CD4-positive, alpha-beta T cell treated with Interleukin-17A for 1 hour (primary cell): Measurements from ENCODE around the gene SEMA3B.
"Not testable (repeated sequence)": the region's sequence is repeated elsewhere in the genome, so short reads cannot be mapped to it uniquely, and the experiment has no call there.

Source experiments
- DNase-seq: peaks from one replicate; pipeline ENCODE4 v3.0.0-alpha.2; 2020

Gene SEMA3B

DNA sequence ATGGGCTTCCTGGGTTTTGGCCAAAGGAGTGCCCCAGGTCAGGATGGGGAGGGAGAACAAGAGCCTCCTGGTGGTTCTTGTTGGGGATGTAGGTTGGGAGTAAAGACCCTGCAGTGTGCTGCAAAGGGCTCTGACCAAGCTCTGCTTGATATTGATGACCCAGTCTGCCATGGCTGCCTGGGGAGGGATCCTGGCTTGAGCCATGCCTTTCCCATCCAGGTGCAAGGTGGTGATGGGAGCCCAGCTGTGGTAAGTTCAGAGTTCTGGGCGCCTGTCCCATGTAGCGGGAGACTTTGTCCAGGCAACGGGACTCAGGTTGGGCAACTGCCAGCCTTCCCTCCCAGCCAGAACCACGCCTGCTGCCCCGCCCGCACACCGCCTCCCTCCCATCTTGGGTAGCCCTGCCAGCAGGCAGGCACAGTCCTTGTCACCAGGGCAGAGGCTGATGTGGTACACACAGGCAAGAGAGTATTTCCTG, 30.4 kb upstream of the SEMA3B start:
- peak; percentile 32 for DNase-seq

GRCh38 chr3:50239649-50240048, 29.3 kb upstream of the SEMA3B start:
- no peak for DNase-seq

DNA sequence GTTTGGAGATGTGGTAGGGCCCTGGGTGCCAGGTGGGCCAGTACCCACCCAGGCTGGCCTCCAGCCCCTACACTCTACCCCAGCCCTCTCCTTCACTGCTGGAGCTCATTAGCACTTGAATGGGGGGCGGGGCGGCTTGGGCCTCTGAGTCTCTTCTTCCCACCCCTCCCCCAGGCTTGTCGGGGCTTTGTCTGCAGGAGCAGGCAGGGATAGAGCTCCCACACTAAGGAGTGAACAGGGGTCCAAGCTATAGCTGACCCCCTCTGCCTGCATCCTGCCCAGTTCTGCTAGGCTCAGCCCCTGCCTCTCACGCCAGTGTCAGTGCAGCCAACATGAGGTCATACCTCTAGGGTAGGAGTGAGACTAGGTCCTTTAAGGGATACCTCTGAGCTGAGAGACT, 27.8 kb upstream of the SEMA3B start:
- DNase-seq: no peak

DNA sequence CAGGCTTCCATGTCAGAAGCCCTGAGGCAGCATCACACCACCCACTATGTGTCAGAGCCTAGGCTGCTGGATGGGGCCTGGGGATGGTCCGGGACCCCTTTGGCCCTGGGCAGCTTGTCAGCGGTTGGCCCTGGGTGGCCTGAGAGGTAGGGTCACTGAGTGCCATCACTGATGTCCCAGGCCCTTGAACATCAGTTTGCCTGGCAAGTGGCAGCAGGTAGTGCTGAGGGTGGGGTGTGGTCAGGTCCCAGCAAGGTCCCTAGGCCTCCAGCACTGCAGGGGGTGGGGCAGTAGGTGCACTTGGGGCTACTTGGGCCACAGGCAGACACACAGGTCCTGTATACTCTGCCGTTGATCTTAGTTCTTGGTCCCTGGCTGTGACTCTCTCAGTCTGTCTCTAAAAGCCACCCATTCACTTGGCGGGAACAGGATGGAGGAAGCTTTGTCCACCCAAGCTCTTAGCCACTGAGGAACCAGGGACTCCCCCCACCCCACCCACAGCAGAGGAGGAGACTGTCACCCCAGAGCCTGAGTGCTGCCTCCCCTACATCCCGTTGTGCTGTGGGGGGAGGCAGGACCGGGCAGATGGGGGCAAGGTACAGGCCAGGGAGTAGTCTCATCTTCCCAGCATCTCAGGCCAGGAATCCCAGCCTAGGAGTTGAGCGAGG, 27.1 kb upstream of the SEMA3B start:
- no peak for DNase-seq

DNA sequence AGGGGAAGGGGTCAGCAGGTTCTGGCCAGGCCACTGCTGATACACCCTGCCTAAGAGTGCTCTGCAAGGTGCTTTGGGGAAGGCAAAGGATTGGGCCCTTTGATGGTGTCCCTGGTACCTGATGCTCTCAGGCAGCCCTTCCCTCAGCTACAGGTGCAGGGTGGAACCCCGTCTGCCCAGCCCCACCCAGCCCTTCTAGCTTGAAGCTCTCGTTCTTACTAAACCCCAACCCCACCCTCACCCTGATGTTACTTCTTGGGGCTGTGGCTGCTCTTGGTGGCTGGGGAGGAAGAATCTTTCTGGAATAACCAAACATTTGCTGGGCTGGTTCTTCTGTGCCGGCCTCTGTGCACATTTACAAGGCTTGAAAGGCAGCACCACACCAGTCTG, 26.6 kb upstream of the SEMA3B start:
- DNase-seq: peak; percentile 19

DNA sequence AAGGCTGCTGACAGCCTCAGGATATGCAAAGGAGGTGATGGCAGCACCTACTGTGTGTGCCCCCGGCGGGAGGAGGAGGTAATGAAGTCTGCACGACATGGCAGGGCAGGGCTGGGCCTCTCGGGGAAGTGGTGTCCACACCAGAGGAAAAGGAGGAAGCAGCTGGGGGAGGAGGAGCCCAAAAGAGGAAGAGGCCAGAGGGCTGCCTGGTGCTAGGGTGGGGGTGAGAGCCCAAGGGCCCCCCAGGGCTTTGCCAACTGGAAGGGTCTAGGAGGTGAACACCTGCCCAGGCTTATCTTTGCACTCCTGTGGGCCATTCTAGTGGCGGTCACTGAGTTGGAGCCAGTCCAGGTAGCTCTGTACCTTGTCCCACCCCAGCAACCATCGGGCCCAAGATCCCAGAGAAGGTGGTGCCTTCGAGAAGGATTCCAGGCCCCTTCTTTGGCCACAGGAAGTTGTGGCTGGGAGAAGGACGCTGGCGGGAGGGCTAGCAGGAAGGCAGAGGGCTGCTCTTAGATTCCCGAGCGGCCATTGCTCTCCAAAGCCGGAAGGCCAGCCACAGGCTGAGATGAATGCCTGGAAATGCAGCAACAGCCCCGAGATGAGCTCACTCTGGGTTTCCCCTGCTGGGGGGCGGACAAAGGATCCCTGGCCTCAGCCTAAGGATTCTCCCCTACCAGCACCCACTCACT, 25.9 kb upstream of the SEMA3B start:
- DNase-seq: peak; percentile 57

DNA sequence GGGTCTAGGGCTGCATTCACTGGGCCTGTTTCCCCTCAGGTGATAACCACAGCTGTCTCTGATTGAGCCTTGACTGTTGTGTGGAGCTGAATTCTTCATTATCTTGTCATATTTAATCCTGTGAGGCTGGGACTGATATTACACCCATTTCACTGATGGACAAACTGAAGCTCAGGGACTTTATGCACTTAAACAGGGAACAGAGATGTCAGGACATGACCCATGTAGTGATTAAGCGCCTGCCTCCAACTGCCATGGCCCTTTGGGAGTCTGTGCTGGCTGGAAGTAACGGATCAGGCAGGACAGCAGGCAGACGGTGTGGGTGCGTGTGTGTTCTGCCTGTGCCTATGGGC, 25.4 kb upstream of the SEMA3B start:
- DNase-seq: no peak

GRCh38 chr3:50244813-50245212, 24.1 kb upstream of the SEMA3B start:
- DNase-seq: not testable (repeated sequence)

- DNase-seq: no peak
Measured at GRCh38 chr3:50245251-50245745, 23.6 kb upstream of the SEMA3B start.

DNA sequence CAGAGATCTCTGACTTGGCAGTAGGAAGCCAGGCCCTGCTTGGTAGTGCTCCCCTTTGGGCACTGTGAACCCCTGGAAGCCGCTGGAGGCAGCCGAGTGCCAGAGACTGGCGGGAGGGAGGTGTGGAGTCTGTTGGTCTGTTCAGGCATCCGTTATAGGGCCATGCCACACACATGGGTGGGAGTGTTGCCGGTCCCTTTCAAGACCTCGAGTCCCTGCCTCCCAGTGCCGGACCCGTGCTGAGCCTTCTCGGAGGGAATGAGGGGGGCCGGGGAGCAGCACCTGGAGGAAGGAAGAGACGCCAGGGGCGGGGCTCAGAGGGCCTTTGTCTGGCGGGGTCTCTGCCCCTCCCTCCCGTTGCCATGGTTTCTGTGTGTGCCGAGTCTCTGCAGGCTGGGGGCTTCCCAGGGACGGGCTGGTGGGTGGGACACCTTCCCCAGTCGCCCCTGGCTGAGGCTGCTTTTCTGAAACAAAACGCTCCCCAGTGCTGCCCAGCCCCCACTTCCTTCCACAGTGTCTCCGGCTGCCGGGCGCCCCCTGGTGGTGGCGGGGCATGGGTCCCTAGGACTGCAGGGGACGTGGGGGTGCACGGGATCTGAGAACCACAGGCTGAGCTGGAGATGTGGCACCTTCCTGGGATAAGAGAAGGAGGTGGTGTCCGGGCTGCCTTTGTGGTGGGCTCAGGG, 23.0 kb upstream of the SEMA3B start:
- peak; percentile 93 for DNase-seq

DNA sequence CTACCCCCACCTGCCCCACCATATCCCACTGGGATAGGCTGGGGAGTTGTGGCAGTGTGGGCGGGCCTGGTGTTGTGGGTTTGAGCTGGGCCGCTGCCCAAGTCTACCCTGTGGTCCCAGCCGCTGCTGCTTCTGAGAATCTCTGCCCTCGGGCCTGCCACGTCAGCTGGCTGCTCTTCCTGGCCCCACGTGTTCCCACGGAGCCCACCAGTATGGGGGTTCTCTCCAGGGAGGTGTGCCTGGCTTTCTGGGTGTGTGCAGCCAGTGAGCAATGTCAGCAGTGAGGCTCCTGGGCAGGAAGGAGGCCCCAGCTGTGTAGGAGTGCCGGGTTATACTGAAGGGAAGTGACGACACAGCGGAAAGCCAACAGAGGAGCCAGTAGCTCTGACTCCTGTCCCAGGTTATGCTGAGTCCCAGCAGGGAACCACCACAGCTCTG, 22.4 kb upstream of the SEMA3B start:
- DNase-seq: peak; percentile 87

DNA sequence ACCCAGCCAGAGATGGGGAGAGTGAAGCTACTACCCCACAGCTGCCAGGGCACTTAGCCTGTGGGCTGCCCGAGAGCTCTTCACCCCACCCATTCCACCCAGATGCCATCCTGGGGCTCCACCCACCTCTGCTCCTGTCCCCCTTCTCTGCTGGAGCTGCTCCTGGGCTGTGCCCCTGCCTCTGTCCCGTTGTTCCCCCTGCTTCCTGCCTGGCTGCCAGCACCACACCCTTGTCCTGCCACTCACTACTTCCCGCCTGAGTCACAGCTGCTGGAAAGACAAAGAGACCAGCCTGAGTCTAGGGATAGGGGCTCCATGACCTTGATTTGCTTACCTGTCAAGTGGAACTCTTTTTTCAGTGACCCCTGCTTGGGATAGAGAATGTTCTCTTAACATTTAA, 20.6 kb upstream of the SEMA3B start:
- DNase-seq: no peak

GRCh38 chr3:50249457-50249856, 19.5 kb upstream of the SEMA3B start:
- no peak for DNase-seq

DNA sequence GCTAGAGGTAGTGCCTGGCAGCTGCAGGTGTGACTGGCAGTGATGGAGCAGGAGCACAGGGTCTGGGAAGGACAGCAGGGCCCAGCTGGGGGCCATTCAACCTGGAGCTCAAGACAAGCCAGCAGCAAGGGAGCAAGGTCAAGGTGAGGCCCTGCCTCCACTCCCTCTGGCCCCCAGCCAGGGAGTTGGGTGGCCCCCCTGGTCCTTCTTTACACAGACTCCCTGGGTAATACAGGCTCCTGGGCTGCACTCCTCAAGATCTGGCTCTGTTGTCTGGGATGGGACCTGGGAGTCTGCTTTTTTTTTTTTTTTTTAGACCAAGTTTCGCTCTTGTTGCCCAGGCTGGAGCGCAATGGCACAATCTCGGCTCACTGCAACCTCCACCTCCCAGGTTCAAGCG, 18.4 kb upstream of the SEMA3B start:
- DNase-seq: no peak

- DNase-seq: no peak
Measured at GRCh38 chr3:50251220-50251619, 17.7 kb upstream of the SEMA3B start.

DNA sequence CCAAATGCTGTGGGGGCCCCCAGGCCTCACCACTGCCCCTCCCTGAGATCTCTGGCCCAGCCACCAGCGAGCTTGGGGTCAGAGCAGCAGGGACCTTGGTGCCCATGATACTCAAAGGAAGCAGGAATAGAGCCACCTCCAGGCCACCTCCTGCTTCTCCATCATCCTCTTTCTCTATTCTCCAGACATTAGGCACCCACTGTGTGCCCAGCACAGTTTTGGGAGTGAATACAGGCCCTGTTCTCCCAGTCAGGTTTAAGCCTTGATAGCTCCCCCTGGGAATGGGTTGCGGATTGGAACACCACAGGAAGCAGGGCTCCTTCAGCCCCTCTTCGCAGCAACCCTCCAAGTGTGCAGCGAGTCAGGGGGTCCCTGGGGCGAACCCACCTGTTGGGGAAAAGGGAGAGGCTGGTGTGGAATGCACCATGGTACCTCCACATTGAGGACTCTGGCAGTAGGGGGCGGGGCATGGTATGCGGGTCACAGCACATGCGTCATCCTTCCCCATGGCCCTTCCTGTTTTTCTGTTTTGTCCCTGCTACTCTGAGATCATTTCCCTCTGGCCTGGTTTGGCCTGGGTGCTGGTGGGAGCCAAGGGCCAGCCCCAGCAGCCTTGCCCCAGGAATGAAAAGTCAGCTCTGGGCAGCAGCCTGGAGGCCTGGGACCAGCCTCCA, 14.2 kb upstream of the SEMA3B start:
- DNase-seq: no peak

- DNase-seq: no peak
Measured at GRCh38 chr3:50255251-50255615, 13.7 kb upstream of the SEMA3B start.

DNA sequence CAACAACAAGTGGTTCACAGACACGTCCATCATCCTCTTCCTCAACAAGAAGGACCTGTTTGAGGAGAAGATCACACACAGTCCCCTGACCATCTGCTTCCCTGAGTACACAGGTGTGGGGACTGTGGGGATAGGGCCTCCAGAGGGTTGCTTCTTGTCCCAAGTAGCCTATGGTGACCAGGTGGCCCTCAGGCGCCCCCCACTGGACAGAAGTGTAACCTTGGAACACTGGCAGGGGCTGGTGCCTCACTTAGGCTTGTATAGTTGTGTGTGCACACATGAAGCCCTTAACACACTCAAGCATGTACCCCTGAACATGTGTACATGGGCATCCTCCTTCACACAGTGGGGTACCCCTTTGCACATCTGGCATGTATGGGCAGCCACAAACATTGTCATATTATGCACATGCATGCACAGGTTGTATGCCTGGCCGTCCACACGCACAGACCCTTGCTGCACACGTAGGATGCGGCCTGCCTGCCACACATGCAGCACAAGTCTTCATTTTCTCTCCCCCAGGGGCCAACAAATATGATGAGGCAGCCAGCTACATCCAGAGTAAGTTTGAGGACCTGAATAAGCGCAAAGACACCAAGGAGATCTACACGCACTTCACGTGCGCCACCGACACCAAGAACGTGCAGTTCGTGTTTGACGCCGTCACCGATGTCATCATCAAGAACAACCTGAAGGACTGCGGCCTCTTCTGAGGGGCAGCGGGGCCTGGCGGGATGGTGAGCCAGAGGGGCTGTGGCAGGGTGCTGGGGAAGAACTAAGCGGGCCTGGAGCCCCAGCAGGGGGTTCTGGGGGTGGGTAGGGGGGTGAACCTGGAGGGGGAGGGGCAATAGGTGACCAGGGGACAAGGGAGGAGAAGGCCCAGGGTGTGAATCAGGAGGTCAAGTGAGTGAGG, 11.7 kb upstream of the SEMA3B start:
- peak; percentile 43 for DNase-seq

DNA sequence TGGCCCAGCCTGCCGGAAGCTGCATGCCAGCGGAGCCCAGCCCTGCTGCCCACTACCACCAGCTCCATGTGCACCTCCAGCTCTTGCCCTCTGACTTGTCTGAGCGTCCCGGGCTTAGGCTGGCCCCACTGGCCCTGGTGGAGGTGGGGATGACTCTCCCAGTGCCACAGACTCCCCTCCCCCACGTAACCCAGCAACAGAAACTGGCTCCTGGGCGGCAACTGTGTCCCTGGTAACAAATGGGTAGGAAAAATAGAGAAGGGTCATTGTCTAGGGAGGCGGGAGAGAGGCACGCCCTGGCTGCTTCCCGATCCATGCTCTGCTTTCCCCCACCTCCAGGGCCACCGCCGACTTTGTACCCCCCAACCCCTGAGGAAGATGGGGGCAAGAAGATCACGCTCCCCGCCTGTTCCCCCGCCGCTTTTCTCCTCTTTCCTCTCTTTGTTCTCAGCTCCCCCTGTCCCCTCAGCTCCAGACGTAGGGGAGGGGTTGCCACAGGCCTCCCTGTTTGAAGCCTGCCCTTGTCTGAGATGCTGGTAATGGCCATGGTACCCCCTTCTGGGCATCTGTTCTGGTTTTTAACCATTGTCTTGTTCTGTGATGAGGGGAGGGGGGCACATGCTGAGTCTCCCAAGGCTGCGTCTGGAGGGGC, 10.8 kb upstream of the SEMA3B start:
- DNase-seq: no peak

DNA sequence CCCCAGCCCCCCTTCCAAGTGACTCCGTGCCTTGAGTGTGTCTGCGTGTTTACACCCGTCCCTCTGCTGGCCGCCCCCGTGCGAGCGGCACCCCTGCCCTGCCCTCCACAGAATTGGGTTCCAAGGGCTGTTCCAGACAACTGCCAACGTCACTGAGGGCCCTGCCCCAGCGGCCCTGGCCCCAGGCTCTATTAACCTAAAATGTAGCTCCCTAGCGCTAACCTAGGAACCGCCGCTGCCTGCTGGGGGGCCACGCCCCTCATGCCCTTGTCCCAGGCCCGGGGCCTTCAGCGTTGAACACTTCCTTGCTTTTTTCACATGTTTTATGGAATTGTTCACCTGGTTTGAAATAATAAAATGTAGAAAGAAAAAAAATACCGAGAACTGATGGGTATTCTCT, 10.0 kb upstream of the SEMA3B start:
- DNase-seq: peak; percentile 16

DNA sequence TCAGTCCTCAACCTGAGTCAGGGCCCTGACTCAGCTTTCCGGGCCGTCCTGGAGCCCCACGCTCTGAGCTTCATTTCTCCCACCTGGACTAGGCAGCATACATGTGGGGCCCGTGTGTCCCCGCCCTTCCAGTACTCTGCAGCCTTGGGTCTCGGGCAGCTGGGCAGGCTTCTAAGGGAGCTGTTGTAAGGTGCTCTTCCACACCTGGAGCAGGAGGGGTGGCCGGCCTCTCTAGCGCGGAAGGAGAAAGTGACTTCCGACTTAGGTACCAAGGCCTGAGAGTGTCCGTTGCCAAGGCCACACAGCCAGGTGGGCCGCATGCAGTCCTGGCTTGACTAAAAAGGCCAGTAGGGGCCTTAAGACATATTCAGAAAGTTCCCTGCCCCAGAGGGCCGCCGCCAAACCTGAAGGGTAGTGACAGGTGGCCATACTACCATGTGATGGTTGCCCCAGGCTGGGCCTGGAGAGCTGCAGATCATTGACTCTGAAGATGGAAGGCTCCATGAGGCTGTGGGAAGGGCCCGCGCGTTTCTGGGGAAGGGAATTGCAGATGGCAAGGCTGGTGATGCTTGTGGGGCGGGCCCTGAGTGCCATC, 9.4 kb upstream of the SEMA3B start:
- no peak for DNase-seq
